Right forelimb (tissue), 1 donor: ENCODE measurements around the gene PTPRN.
"Not testable (repeated sequence)": the region's sequence is repeated elsewhere in the genome, so short reads cannot be mapped to it uniquely, and the experiment has no call there.

Source experiments
- DNase-seq: peaks from one replicate; pipeline ENCODE4 v3.0.0-alpha.2; 2018

The PTPRN gene

DNA sequence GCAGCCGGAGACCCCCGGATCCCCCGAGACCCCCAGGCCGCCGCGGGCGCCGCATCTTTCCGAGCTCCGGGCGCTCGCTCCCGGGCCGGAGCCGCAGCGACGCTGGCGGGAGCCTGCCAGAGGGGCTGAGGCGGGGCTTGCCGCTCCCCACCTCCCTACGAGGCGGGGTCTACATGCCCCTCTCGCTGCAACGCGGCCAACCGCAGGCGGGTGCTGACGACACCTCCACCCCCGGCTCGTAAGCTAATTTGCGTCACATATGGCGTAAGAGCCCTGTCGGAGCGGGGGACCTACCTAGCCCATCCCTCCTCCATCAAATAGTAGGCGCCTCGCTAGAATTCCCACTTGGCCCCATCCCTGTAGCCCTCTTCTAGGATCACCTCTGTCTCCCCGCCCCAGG is at the start of gene PTPRN:
Gene PTPRN (minus strand): TSS at position 124 of the 400 bp plus-strand sequence. CDS start 69 bp downstream, at position 55.
- DNase-seq = no peak

DNA sequence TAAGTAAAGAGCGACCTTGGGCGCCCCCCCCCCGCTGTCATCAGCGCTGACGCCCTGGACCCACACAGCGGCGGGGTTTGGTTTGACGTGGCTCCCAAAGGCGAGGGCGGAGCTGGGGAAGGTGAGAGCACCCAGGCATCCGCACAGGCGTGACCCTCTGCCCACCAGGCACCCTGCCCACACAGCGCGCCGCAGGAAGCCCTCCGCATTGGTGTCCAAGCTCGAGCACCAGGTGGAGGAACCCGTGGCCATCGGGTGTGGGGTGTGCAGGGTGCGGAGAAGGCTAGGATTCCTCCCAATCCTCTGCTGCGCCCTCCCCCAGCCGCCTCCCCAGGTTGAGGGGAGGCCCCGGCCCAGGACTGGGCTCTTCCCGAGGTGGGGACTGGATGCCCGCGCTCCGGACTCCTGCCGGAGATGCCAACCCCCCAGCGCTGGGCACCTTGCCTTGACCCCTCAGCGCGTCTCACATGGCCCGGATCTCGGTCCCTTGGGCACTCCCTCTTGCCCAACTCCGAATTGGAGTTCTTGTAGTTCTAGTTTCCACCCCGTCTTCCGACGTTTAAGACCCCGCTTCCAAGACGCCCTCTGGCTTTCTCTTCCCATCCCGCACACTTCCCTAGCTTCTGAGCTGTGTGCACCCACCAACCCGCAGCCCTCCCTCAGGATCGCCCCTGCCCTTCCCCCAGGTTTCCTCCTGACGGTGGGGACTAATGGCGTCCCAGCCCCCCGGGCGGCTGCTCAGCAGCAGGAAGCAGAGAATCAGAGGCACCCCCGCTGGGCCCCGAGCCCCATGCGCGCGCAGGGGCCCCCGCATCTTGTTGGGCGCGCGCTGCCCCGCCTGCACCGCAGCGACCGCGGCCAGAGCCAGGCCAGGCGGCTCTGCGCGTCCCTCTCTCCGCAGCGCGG is 49.2 kb upstream of the PTPRN start:
- DNase-seq = no peak

DNA sequence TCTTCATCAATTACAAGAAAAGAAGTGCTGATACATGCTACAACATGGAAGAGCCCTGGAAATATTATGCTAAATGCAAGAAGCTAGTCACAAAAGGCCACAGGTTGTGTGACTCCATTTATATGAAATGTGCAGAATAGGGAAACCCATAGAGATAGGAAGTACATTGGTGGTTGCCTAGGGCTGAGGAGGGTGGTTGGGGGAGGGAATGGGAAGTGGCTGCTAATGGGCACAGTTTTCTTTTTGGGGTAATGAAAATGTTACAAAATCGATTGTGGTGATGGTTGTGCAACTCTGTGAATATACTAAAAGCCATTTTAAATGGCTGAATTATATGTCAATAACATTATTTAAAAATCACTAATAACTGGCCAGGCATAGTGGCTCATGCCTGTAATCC is 47.6 kb upstream of the PTPRN start:
- DNase-seq = no peak

DNA sequence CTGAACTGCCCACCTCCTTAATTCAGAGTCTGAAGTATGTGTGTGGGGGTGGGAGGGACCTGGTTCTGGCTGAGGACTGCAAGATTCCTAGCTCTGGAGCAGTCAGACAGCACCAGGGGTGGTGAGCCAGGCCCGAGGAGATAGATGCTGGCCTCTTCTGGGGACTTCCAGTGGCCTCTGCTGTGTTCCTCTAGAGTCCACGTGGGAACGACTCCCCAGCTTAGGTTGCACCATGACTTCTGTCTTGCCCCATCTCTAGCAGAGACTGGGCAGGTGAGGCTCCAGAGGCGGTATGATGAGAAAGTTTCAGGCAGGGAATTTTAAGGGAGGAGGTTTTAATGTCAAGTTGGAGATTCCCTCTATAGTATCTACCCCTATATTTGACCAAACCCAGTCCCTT is 45.4 kb upstream of the PTPRN start:
- DNase-seq = no peak

DNA sequence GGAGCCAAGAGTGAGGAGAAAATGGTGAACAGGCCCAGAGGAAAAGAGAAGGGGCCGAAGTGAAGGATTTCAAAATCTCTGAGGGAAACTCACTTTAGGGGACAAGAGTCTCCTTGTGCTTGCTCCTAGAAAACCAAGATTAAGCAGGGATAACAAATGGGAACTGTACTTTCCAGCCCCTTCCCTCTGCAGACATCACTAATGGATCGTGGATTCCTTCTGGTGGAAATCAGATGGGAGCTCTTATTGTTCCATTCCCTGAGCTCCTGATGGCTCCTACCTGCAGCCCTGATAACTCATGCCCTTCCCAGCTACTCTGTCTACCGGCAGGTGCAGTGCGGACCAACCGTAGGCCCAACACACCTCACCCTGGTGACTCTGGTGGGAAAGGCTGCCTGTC is 43.9 kb upstream of the PTPRN start:
- DNase-seq = no peak

DNA sequence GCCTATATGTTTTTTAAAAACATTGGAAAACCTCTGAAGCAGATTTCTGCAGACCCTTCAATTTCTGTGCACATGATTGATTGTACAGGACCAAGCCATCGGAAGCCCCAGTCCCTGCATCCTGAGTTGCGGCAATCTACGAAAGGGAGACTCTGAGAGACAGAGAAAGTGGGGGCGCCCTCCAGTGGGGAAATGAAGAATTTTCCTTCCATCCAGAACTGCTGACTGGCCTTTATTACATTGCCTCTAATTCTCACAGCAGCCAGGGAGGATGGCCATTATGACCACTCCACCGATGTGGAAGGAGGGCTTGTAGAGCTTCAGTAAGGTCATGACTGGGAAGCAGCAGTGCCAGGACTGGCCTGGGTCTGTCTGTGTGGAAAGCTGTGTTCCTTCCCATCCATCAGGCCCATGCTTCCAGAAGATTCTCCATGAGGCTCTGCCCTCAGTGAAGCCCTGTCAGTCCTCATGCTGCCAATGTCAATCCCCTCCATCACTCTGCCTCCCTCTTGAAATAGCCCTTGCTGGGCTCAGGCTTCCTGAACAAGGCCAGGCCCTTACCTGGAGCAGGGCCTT is 43.3 kb upstream of the PTPRN start:
- no peak for DNase-seq

DNA sequence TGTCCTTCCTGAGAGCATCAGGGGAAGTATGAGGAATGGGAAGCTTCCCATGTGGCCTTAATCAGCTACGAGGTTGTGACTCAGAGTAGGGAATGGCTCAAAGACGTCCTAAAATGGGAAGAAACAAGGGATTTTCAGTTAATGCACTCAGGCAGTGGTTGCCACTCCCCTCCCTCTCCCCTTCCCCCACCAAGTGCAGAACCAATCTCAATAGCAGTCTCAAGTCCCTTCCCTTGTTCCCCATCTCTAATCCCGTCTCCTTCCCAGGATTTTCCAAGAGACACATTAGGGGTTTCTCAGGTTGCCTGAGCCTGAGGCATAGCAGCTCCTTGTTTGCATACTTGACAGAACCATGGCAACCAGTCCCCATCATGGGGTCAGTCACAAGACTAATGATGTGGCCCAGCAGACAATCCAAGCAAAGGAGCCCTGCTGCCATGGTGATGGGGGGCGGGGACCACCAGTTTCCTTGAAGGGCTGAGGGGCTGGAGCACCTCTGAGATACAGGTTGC is 41.6 kb upstream of the PTPRN start:
- no peak for DNase-seq

DNA sequence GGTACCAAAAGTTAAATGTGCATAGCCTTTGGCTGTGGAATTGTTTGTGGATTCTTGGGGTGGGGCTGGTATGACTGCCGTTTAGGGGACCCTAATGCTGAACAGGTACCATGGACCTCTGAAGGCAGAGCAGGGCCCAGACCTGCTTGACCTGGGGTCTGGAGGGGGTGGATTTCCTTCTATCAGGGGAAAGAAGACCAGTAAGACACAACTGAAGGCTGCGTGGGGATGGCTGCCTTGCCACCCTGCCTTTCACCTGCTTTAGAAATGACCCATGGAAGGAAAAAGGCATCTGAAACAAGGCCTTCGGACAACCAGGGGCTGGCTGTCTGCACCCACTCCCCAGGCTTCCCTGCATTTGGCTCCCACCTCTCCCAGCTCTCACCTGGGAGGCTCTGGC is 41.0 kb upstream of the PTPRN start:
- DNase-seq = no peak

DNA sequence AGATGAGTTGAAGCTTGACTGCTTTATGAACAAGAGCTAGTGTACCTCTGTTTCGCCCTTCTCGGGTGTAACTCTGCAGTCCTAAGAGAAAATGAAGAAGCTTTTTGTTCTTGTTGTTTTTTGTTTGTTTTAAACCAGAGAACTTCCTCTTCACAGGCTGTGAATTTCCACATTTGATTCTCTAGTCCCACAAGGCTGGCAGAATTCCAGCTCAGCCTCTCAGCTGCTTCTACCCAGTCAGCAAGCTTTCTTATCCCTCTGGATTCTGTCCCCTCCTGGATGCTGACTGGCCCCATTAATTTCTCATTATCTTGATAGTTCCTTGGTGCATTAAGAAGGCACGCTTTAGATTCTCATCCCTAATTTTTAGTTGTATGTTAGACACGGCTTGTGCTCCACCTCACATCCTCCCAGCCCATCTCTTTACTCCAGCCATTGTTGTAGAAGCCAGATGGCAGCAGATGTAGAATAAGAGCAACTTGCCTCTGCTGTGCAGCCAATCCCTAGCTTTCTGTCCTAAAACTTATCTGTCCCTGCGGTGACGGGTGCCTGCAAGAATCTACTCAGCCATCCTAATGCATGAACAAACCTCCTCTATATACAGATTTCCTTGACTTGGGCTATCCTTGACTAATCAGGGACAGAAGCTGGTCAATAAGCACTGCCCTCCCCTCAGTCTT is 35.7 kb upstream of the PTPRN start:
- no peak for DNase-seq

DNA sequence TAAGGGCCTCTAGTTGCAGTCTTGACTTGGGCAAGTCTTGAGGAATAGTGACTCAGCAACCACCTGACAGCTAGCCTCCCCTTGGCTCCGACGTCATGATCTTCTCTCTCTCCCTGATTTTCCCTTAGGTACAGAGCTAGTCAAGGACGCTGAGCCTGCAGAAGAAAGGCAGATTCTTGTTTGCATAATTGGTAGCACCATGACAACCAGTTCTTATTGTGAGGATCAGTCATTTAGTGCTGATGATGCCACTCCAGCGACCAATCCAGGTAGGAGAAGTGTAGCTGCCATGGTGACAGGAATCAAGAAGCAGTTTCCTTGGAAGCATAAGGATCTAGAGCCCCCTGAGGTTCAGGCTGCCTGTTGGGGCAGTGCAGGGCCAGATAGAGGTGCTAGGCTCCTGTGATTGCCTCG is 26.2 kb upstream of the PTPRN start:
- DNase-seq = no peak

DNA sequence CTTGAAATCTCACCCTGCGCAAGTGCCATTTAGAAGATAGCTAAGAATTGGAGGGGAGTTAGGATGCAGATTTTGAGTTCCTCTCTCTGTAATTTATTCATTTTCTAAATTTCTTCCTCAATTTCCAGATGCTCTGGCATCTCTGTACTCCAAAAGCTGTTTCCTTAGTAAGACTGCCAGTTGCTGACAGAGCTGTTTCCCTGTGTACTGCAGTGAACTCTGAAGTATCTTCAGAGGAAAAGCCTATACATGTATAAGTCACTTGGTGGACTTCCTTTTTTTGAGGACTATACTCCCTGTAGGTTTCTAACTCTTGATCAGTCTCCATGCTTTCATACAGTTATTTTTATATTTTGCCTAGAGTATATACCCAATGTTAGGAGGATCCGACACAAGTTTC is 24.9 kb upstream of the PTPRN start:
- no peak for DNase-seq

DNA sequence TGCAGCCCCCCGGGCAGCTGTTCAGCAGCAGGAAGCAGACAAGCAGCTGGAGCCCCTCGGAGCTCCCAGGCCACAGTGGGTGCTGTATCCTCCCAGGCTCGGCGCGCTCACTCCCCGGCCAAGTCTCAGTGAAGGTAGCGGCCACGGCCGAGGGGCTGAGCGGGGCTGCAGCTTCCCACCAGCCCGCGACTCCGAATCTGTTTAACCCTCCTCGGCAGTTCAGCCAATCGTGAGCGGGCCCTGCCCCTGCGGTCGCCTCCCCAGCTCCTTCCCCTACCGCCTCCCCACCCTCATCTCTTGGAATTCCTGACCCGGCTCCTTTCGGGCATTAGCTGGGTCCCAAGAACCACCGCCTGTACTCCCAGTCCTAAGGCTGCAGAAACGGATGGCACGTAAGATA is 23.3 kb upstream of the PTPRN start, which contains the start of gene RESP18:
Gene RESP18 (minus strand): TSS at position 203 of the 400 bp plus-strand sequence.
- no peak for DNase-seq

DNA sequence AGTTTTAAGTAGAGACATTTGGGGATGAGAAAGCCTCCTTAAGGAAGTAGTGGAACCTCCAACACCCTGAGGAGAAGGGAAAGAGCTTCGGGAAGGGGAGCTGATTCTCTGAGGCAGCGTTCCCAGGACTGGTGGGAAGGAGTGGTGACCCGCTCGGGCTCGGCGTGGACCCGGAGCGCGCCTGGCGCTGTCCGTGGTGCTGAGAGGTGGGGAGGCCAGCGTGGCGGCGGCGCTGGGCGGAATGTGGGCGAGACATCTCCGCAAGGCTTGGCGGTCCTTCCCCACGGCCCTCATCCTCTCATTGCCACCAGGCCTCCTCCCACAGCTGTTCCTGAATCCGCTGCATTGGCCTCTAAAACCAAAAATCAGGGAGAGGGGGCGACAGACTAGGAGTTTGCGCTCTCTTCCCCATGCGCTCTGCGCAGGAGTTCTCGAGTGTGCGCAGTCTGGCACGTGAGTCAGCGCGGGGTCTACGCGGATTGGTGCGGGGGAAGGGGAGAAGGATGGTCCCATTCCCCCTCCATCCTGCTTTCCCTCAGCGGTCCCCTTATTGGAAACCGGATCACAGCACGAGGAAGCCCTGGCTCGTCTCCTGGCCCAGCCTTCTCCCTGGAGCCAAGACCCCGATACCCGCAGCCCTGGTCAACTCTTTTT is 22.5 kb upstream of the PTPRN start:
- DNase-seq = peak; percentile 79

DNA sequence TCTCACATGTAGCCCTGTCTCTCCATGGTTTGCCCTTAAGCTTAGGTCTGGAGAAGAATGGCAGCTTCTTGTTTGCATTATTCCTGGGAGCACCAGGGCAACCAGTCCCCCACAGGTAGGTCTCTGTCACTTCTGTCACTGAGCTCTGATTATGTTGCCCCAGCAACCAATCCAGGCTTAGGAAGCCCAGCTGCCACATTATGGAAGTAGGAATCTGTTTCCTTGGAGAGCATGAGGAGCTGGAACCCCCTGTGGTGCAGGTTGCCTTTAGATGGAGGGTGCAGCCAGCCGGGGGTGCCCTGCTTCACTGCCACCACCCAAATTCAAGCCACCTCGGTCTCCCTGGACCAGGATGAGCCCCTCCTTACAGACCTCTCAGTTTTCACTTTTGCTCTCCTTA is 18.5 kb upstream of the PTPRN start:
- no peak for DNase-seq

DNA sequence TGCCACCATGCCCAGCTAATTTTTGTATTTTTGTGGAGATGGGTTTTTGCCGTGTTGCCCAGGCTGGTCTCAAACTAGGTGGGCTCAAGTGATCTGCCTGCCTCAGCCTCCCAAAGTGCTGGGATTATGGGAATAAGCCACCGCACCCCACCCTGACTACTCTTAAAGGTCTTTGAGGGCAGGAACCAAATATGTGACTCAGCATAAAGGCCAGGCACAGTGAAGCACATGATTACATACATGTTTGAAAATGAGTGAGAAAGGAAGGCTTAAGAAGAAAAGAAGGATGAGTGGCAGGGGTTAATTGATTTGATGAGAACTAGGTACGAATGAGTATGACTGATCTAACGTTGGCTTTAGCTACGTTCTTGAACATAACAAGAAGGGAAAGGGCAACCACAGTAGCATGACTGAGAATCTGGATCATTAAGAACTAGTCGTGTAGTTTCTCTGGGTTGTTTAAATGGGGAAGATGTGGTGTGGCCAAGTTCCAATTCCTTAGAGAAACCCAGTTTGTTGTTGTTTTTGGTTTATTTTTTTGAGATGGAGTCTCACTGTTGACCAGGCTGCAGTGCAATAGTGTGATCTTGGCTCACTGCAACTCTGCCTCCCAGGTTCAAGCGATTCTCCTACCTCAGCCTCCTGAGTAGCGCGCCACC is 16.6 kb upstream of the PTPRN start:
- no peak for DNase-seq

DNA sequence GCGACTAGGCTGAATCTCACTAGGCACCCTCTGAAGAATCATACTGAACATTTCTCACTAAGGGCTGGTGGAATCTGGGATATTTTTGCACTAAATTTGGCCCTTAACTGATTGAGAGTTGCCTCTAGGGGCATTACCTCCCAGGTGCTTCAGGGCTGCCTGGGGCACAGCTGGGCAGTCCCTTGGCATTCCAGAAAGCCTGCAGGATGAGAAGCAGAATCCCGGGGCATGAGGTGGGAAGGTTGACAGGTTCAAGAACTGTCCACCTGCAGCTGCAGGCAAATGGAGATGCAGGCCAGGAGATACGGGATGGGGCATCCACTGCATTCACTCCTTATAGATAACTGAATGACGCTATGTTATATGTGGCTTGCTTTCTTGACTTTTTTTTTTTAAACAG is 15.9 kb upstream of the PTPRN start:
- DNase-seq = no peak

DNA sequence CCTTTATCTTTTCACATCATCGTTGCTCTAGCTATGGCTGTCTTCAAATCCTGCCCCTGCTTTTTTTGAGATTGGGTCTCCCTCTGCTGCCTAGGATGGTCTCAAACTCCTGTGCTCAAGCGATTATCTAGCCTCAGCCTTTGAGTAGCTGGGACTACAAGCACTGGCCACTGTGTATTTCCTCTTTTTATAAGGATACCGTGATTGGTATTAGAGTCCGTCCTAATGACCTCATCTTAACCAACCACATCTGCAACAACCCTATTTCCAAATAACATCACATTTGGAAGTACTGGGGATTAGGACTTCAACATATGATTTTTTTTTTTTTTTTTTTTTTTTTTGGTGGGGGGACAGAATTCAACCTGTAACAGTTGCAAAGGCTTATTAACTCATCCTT is 14.2 kb upstream of the PTPRN start:
- DNase-seq = no peak

DNA sequence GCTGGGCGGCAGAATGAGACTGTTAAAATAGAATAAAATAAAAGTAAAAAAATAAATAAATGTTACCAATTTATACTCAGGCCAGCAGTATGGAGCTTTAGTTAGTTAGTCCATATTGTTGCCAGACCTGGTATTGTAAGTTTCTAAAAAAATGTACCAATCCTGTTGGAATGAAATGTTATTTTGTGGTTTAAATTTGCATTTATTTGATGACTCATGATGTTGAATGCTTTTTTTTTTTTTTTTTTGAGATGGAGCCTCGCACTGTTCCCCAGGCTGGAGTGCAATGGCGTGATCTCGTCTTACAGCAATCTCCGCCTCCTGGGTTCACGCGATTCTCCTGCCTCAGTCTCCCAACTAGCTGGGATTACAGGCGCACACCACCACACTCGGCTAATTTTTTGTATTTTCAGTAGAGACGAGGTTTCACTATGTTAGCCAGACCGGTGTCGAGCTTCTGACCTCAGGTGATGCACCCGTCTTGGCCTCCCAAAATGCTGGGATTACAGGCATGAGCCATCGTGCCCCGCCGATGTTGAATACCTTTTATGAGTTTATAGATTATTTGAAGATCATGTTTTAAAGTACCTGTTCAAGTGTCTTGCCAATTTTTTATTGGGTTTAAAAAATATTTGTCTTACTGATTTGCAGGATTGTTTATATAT is 5.7 kb upstream of the PTPRN start:
- no peak for DNase-seq

DNA sequence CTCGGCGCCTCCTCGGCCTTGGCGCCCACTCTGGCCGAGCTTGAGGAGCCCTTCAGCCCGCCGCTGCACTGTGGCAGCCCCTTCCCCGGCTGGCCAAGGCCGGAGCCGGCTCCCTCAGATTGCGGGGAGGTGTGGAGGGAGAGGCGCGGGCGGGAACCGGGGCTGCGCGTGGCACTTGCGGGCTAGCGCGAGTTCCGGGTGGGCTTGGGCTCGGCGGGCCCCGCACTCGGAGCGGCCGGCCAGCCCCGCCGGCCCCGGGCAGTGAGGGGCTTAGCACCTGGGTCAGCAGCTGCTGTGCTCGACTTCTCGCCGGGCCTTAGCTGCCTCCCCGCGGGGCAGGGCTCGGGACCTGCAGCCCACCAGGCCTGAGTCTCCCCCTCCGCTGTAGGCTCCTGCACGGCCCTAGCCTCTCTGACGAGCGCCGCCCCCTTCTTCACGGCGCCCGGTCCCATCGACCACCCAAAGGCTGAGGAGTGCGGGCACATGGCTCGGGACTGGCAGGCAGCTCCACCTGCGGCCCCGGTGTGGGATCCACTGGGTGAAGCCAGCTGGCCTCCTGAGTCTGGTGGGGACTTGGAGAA is 3.6 kb upstream of the PTPRN start:
- DNase-seq = not testable (repeated sequence)

DNA sequence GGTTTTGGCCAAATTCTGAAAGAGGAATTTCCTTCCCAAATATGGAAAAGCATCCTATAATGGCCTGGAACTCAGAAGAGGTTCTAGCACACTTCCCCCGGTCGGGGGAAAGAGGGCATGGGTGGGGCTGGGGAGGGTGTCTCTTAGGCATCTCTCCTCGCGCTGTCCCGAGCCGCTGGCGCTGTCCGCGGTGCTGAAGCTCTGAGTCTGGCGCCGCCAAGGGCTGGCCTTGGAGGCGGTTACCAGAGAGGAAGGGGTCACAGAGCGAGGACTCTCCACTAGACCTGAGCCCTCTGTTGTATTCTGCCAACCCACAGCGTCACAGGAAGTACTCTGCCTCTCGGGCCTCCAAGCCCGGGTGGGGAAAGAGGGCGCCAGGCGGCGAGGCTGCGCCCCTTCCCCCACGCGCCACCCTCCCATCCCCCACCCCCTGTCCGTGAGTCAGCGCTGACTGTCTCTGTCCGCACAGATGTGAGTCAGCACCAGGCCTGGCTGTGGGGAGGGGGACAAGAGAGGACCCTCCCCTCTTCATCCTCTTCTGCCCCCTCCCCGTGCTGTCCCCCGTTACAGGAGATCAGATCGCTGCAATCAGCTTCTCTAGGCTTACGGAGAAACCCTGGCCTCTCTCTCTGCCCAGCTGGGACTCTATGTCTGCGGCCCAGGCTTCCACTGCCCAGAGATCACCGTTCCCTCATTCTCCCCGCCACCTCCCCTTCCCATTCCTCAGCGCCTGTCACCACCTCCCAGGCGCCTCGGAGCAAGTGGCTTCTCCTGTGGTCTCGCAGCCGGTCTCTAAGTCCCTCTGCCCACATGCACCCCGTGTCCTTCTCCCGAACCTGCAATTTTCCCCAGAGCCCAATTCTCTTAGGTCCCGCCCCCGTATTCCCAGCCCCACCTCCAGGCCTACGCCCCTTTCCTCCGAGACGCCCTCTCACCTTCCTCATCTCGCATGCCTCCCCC is 779 bp downstream of the PTPRN start:
- peak; percentile 82 for DNase-seq
